ENCODE data around the gene CUL4A.

The CUL4A gene

GRCh38 chr13:113207890-113208420, 1.5 kb upstream of the CUL4A start:
- peak in 3 of 56 donors; percentile 27 to 62 (median 41) for DNase-seq

DNA sequence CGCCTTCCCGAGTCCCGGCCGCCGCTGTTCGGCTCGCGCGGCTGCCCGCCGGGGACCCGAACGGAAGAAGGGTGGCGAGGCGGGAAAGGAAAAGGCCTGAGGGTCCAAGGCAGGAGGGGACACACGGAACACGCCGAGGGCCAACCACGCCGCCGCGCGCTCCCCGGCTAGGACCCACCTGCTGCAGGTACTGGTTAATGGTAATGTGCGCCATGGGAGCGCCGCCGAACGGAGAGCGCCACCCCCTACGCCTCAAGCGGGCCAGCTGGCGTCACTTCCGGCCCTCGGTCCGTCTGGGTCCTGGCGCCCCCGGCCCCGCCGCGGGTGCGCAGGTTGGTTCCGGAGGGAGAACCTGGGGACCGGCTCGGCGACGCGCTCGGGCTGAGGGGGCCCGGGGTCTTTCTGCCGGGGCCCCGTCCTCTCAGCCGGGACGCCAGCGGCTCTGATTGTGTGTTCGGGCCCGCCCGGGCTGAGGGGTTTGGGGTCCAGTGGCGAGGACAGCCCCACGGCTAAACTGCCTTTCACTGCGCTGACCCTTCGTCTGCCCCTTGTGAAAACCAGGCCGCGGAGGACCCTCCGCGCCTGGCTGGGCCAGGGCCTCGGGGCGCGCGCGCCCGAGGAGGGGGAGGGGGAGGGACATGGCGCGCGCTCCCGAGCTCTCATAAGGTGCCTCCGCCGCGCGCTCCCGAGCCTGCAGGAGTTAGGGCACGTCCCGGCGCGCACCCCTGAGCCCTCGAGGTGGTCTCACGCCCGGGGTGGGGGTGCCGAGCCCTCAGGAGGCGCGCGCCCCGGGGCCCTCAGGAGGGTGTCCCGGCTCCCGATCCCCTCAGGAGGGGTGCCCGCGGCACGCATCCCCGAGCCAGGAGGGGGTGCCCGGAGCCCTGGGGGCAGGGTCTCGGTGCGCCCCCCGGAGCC, 735 bp upstream of the CUL4A start, which contains the start of gene PCID2:
Gene PCID2, minus strand, starts transcription at position 249 of the 915 bp plus-strand sequence. Its CDS starts 35 bp downstream, at position 214.
- DNase-seq = peak; percentile 32 to 91 (median 77)

DNA sequence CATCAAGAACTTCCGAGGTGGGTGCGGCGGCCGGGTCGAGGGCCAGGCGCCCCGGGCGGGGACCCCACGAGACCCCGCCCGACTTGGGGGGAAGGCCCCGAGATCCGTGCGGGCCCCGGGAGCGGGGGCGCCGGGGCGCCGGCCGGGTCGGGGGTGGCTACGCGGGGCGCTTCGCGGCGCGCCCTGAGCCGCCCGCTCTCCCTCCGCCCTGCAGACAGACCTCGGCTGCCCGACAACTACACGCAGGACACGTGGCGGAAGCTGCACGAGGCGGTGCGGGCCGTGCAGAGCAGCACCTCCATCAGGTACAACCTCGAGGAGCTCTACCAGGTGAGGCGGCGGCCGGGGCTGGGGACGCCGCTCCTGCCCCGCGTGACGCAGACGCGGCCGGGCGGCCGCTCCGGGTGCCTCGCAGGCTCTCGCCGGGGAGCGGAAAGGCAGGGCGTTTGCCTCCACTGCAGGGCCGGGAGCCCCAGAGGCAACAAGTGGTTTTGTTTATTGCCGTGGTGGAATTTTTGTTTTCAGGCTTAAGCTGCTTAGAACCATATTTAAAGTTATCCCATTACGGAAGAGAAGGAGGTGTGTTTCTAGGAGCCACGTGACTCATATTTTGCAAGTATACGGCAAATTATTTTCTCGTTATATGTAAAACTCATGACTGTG, 477 bp downstream of the CUL4A start:
- DNase-seq = peak in 22 of 56 donors; percentile 12 to 63 (median 39)

DNA sequence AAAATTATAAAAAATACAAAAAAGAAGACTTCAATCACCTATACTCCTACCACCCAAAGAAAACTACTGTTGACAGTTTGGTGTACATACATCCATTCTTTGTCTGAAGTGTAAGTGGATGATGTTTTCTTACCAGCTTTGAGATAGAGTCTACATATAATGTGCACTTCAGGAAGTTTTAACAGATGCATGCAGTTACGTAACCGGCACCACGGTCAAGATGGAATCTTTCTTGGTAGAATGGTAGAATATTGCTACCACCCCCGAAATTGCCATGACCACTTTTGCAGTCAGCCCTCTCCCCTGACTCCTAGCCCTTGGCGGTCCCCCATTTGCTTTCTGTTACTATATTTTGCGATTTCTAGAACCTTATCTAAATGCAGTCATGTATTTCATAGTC, 1.4 kb downstream of the CUL4A start:
- DNase-seq = no peak

GRCh38 chr13:113211774-113212173, 2.4 kb downstream of the CUL4A start:
- DNase-seq = no peak

GRCh38 chr13:113216254-113217048, 7.0 kb downstream of the CUL4A start:
- peak in 7 of 56 donors; percentile 9 to 30 (median 11) for DNase-seq

DNA sequence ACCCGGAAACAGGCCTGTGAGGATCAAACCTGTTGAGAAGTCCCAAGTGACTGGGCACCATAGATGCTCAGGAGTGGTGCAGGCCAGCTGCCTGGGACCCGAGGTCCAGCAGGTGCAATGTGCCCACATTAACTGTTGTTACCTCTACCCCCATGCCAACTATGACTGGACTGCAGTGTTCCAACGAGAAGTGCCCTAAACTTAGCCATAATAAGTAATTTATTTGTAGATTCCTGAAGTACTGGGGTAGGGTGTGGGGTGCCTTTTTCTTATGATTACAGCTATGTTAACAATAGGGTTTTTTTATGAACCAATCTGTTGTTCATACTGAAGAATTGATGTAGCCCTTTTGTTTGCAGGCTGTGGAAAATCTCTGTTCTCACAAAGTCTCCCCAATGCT, 9.2 kb downstream of the CUL4A start:
- DNase-seq = no peak

DNA sequence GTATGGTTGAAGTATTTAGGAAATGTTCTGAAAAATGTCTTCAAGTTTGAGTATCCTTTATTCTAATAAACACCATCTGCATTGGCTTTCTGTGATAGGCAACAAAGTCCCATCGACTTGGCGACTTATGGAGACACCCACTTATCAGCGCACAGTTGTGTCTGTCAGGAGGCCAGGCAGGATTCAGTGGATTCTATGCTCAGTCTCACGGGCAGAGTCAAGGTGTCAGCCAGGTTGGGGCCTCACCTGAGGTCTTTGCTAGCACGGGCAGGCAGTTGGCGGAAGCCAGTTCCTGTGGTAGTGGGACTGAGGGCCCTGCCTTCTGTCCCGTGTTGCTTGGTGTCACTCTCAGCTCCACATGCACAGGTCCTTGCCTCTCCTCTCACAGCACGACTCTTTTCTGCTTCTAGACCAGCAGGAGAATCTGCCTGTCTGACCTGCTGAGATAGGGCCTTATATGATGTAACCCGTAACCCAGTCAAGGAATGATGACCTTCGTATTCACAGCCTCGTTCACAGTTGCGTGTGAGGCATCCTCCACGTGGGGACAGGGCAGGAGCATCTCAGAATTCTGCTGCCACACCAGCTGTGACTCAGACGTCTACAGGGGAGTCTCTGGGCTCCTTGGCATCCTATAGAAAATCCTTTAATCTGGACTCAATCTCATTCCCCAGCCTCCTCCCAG, 10.0 kb downstream of the CUL4A start:
- no peak for DNase-seq

DNA sequence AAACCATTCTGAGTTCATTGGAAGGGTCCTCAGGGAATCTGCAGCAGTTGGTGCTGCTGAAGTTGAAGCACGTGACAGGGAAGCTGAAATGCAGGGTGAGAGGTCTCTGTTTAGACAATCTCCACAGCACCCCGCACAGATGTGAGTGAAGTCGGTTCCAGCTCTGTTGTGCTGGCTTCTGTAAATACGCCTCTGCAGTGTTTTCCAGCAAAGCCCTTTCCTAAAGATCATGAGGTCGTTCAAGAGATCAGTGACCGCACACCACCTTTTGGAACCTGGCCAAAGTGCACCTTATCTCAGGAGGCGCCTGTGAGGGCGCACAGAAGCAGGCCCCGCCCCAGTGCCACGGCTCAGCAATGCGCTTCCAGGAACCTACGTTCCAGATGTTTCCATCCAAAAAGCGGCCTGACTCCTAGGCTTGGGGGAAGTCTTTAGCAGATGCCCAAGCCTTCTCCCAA, 10.8 kb downstream of the CUL4A start:
- no peak for DNase-seq

GRCh38 chr13:113220877-113221276, 11.5 kb downstream of the CUL4A start:
- DNase-seq = no peak

- DNase-seq = no peak
Observed at GRCh38 chr13:113223070-113223469, 13.7 kb downstream of the CUL4A start.

GRCh38 chr13:113224486-113224885, 15.1 kb downstream of the CUL4A start:
- no peak for DNase-seq

DNA sequence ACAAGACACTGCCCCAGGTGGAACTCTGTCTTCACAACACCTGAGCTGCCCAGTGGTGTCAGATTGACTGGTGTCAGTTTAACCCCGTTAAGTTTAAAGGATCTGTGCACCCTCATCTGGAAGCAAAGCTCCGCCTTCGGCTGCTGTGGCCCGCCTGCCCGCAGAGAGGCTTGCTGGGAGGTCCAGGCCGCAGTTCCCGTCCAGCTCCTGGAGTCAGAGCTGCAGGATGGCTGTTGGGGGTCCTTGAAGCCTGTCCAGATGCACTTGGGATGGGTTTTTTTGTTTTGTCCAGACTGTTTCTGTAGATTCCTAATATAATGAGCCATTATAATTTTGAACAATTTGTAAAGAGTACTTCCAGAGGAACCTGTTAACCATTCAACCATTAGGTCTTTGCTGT, 16.1 kb downstream of the CUL4A start:
- no peak for DNase-seq

DNA sequence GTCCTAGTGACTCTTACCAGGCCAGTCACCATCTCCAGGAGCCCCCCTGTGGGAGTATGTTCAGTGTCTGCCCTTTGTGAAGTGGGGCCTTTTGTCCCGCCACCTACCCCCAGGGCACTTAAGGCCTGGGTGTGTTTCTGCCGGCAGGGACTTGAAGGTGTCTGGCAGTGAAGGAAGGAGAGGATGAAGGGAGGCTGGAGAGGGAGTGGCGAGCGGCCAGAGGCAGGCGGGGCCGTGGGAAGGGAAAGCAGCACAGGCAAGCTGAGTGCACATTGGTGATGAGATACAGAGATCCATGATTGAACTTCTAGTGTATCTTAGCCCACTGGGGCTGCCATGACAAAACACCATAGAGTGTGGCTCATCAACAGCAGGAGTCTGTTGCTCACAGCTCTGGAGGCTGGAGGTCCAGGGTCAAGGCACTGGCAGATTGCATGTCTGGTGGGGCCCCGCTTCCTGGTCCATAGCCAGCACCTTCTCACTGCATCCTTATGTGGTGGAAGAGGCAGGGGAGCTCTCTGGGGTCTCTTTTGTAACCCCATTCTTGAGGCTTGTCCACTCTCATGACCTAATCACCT, 17.5 kb downstream of the CUL4A start:
- no peak for DNase-seq

- DNase-seq = no peak
Observed at GRCh38 chr13:113229161-113229560, 19.7 kb downstream of the CUL4A start.

DNA sequence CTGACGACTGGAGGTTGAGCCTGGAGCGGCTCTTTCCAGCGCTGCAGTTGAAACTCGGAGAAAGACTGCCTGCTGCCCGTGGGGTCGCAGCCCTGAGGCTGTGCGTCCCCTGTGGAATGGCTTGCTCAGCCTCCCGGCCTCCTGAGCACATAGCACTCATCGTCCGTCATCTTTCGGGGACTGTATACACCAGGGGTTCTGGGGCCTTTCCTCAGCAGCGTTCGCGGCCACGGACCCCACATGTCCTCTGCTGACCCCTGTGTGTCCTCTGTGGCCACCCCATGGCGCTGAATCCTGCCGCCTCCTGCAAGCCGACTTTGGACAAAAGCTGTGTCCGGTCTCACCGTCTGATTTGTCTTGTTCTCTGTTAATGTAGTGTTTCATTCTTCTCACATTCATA, 20.4 kb downstream of the CUL4A start:
- no peak for DNase-seq

- DNase-seq = no peak
Observed at GRCh38 chr13:113231306-113232207, 22.1 kb downstream of the CUL4A start.

DNA sequence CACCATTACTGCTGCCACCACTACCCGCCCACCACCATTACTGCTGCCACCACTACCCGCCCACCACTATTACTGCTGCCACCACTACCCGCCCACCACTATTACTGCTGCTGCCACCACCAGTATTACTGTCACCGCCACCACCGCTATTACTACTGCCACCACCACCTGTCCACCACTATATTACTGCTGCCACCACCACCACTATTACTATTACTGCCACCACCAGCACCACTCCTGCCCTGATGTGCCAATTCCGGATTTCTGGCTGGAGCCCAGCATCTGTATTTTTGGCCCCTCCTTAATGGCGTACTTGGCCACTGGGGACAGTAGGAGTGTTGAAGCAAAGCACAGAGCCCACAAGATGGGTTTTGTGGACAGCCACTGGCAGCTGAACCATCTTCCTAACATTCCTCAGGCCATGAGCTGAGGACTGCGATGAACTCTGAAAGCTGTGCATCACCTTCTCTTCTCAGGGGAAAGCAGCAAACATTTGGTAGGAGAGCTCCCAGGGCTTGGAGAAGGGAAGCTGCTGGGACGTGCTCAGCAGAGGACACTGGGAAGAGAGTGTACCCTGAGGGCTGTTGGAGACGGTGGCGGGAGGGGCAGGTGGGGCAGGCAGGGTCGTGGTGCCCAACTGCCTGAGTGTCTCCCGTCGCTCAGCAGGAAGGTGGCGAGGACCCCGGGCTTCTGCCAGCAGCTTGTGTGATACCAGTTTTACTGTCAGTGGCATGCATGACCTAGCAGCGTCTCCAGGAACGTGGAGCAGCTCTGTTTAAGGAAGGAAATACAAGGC, 23.0 kb downstream of the CUL4A start:
- DNase-seq = no peak

Data from amygdala (tissue), 56 donors.